Mammary epithelial cell (primary cell): ENCODE data around the gene PROM2.

Source experiments
- EZH2 ChIP-seq: IDR thresholded peaks from 2 replicates; pipeline ENCODE4 v1.6.1; 2012; ENCODE audit warnings: low read length, inconsistent platforms, borderline replicate concordance
- TF ChIP-seq, protein P1 (sequence below), 2 donors: IDR thresholded peaks in 1 of 2; conservative IDR thresholded peaks in 1 of 2; 2 replicates each; pipeline ENCODE4 v1.5.1; 2011 to 2012; ENCODE audit warnings: inconsistent platforms in 2 of 2, low read length in 2 of 2, mild to moderate bottlenecking in 2 of 2, control low read depth in 1 of 2, low read depth in 1 of 2; ENCODE audit not compliant: insufficient read depth in 1 of 2; ENCODE audit errors: extremely low read depth in 1 of 2

DNA sequence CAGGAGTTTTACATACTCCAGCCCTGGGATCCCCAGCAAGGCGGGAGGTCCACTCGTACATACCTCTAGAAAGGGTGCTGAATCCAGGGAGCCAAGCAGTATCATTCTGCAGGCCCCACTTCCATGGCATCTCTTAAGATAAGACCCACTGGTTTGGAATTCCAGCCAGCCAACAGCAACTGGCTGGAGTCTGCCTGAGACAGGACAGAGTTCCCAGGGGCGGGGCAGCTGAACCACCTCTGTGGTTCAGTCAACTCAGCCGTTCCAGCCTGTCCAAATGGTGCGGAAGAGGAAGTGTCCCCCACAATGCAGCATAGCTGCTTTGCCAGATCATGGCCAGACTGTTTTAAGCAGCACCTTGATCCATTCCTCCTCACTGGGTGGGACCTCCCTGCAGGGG is 33.7 kb upstream of the PROM2 start:
- TF ChIP-seq, protein P1, sequence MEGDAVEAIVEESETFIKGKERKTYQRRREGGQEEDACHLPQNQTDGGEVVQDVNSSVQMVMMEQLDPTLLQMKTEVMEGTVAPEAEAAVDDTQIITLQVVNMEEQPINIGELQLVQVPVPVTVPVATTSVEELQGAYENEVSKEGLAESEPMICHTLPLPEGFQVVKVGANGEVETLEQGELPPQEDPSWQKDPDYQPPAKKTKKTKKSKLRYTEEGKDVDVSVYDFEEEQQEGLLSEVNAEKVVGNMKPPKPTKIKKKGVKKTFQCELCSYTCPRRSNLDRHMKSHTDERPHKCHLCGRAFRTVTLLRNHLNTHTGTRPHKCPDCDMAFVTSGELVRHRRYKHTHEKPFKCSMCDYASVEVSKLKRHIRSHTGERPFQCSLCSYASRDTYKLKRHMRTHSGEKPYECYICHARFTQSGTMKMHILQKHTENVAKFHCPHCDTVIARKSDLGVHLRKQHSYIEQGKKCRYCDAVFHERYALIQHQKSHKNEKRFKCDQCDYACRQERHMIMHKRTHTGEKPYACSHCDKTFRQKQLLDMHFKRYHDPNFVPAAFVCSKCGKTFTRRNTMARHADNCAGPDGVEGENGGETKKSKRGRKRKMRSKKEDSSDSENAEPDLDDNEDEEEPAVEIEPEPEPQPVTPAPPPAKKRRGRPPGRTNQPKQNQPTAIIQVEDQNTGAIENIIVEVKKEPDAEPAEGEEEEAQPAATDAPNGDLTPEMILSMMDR (conservative IDR thresholded peaks at IDR 0.05 in 1 of 2, IDR thresholded peaks at IDR 0.05 in 1 of 2; ENCODE audit: extremely low read depth in 1 of 2, insufficient read depth in 1 of 2, low read depth in 1 of 2, low read length in 2 of 2) = no peak
- TF ChIP-seq EZH2 = no peak
